AG20443 (cell line): ENCODE results near the gene GABBR1.
A peak's percentile ranks its signal among the peaks of the same experiment; 100 is the strongest.
"Not testable (repeated sequence)": the region's sequence is repeated elsewhere in the genome, so short reads cannot be mapped to it uniquely, and the experiment has no call there.

ENCODE experiments used
- DNase-seq: peaks from one replicate; pipeline ENCODE4 v3.0.0; 2012; ENCODE audit warnings: low spot score, mixed read lengths

Gene GABBR1

GRCh38 chr6:29632789-29633533, at the start of gene GABBR1:
GABBR1 (minus strand) TSS chr6:29633183; CDS start chr6:29632385, 798 bp downstream.
- DNase-seq, result peak; percentile 99

- no peak for DNase-seq
Measured at GRCh38 chr6:29681811-29682210, 48.8 kb upstream of the GABBR1 start.

GRCh38 chr6:29680904-29681303, 47.9 kb upstream of the GABBR1 start, which contains the start of gene ZFP57:
ZFP57 (minus strand) TSS chr6:29681152; CDS start chr6:29677003, 4,149 bp downstream.
- DNase-seq, result peak; percentile 51

GRCh38 chr6:29680416-29680815, 47.4 kb upstream of the GABBR1 start:
- no peak for DNase-seq

- no peak for DNase-seq
Measured at GRCh38 chr6:29679962-29680361, 47.0 kb upstream of the GABBR1 start.

- DNase-seq, result no peak
Measured at GRCh38 chr6:29678114-29678513, 45.1 kb upstream of the GABBR1 start.

- no peak for DNase-seq
Measured at GRCh38 chr6:29676981-29677601, 44.1 kb upstream of the GABBR1 start.

- DNase-seq, result no peak
Measured at GRCh38 chr6:29675561-29675960, 42.6 kb upstream of the GABBR1 start.

GRCh38 chr6:29674008-29674407, 41.0 kb upstream of the GABBR1 start:
- DNase-seq, result no peak

GRCh38 chr6:29673161-29673560, 40.2 kb upstream of the GABBR1 start:
- DNase-seq, result no peak

- DNase-seq, result not testable (repeated sequence)
Measured at GRCh38 chr6:29672116-29672515, 39.1 kb upstream of the GABBR1 start.

GRCh38 chr6:29671026-29671425, 38.0 kb upstream of the GABBR1 start:
- DNase-seq, result no peak

- DNase-seq, result no peak
Measured at GRCh38 chr6:29667158-29667557, 34.2 kb upstream of the GABBR1 start.

- DNase-seq, result no peak
Measured at GRCh38 chr6:29666826-29667130, 33.8 kb upstream of the GABBR1 start.

GRCh38 chr6:29665942-29666825, 33.2 kb upstream of the GABBR1 start:
- DNase-seq, result no peak

- DNase-seq, result no peak
Measured at GRCh38 chr6:29663300-29664042, 30.5 kb upstream of the GABBR1 start.

- DNase-seq, result not testable (repeated sequence)
Measured at GRCh38 chr6:29661502-29662141, 28.6 kb upstream of the GABBR1 start.

GRCh38 chr6:29661071-29661470, 28.1 kb upstream of the GABBR1 start:
- DNase-seq, result no peak

- DNase-seq, result no peak
Measured at GRCh38 chr6:29656798-29657197, 23.8 kb upstream of the GABBR1 start, which contains the start of gene MOG. MOG (plus strand) TSS chr6:29657092; CDS start chr6:29657210, 118 bp downstream.

- no peak for DNase-seq
Measured at GRCh38 chr6:29656157-29656556, 23.2 kb upstream of the GABBR1 start.

GRCh38 chr6:29655658-29656057, 22.7 kb upstream of the GABBR1 start:
- no peak for DNase-seq
